Neural progenitor cell (in vitro differentiated cells): Measurements from ENCODE around the gene NCAPG2.

Experiments
- EZH2 ChIP-seq: fragments of 200-600 bp; sonication (generic); IDR thresholded peaks from 2 replicates; pipeline ENCODE4 v1.6.1; 2017; ENCODE audit warnings: antibody characterized with exemption, mild to moderate bottlenecking, moderate library complexity
- TF ChIP-seq, protein P1 (sequence below): fragments of 200-600 bp; sonication (generic); IDR thresholded peaks from 2 replicates; pipeline ENCODE4 v1.5.1; 2017; ENCODE audit warnings: antibody characterized with exemption, mild to moderate bottlenecking

DNA sequence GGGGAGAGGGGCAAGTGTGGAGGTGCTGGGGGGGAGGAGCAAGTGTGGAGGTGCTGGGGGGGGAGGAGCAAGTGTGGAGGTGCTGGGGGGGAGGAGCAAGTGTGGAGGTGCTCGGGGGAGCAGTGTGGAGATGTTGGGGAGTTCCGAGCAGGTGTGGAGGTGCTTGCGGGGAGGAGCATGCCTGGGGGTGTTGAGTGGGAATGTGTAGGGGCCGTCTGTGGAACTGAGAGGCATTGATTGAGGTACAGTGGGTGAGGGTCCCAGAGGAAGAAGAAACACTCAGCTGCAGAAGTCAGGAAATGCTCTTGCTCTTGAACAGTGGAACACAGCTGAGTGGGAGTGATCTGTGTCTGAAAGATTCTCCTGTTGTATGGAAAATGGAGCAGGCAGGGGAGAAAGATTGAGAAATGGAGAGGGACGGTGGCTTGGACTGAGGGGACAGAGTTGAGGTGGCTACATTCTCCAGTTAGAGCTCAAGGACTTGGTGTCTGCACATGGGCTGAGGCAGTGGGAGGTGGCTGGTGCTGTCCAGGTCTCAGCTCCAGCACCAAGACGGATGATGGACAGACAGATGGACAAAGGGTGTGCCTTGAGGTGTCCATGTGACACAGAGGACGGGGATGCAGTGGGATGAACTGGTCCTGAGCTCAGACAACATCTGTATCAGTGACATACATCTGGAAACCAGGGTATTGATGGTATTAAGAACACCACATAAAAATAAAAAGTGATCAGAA is 25.2 kb upstream of the NCAPG2 start:
- TF ChIP-seq, protein P1, sequence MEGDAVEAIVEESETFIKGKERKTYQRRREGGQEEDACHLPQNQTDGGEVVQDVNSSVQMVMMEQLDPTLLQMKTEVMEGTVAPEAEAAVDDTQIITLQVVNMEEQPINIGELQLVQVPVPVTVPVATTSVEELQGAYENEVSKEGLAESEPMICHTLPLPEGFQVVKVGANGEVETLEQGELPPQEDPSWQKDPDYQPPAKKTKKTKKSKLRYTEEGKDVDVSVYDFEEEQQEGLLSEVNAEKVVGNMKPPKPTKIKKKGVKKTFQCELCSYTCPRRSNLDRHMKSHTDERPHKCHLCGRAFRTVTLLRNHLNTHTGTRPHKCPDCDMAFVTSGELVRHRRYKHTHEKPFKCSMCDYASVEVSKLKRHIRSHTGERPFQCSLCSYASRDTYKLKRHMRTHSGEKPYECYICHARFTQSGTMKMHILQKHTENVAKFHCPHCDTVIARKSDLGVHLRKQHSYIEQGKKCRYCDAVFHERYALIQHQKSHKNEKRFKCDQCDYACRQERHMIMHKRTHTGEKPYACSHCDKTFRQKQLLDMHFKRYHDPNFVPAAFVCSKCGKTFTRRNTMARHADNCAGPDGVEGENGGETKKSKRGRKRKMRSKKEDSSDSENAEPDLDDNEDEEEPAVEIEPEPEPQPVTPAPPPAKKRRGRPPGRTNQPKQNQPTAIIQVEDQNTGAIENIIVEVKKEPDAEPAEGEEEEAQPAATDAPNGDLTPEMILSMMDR = no peak
- no peak for TF ChIP-seq EZH2
